A549 (cell line): ENCODE measurements around the gene PLD1. TPM values are rescaled to one million over a fixed set of nuclear protein-coding genes. Genes with fewer than 3 reads are reported as not detected.

Experiments
- ATAC-seq, 2 experiments: fragments of 200-7000 bp in 1 of 2; fragments of >200 bp in 1 of 2; cut with Nextera tagmentation in 1 of 2; cut with Tn5 transposase in 1 of 2; 3 replicates each; pipeline versions ENCODE4 v1.8.0 to v1.9.1; 2018 to 2020; ENCODE audit warnings: mild to moderate bottlenecking in 1 of 2, moderate library complexity in 1 of 2
- CTCF ChIA-PET: fragments of 300-600 bp; sonication (Branson Sonifier 250); formaldehyde crosslinking; extraction: SDS; loops from one replicate; lab custom pipeline; 2021; ENCODE audit warnings: antibody characterized with exemption, inconsistent platforms; lab: Yijun Ruan, JAX
- POLR2A ChIA-PET: fragments of 350-600 bp; formaldehyde crosslinking; extraction: SDS; loops from one replicate; lab custom pipeline; 2021; ENCODE audit warnings: antibody characterized with exemption, inconsistent platforms; lab: Yijun Ruan, JAX
- DNase-seq, 2 experiments: peaks; one replicate each; pipeline versions ENCODE4 v3.0.0 to v3.0.0-alpha.2; 2011 to 2016; ENCODE audit warnings: low read depth in 1 of 2, low spot score in 1 of 2
- FAIRE-seq: peaks from 2 replicates; lab custom pipeline; 2011; peaks lifted over from hg19 to GRCh38; lab: Jason Lieb, UNC
- H3K27ac ChIP-seq, 2 experiments: fragments of >200 bp; sonication (Bioruptor Twin); formaldehyde crosslinking; 3 replicates each; pipeline ENCODE4 v1.5.1; 2016 to 2017
- H3K4me1 ChIP-seq: fragments of >200 bp; sonication (Bioruptor Twin); formaldehyde crosslinking; 3 replicates; pipeline ENCODE4 v1.6.1; 2016
- H3K4me2 ChIP-seq: fragments of >200 bp; sonication (Bioruptor Twin); formaldehyde crosslinking; 3 replicates; pipeline ENCODE4 v1.6.1; 2016
- H3K4me3 ChIP-seq: fragments of >200 bp; sonication (Bioruptor Twin); formaldehyde crosslinking; 3 replicates; pipeline ENCODE4 v1.5.1; 2016
- H3K9me3 ChIP-seq: fragments of >200 bp; sonication (Bioruptor Twin); formaldehyde crosslinking; 3 replicates; pipeline ENCODE4 v1.6.1; 2016
- CEBPB ChIP-seq, 2 experiments: fragments of >200 bp in 1 of 2; sonication (Bioruptor Twin) in 1 of 2; formaldehyde crosslinking in 1 of 2; IDR thresholded peaks; 2 replicates each; pipeline ENCODE4 v1.6.1; 2012 to 2016
- CHD2 ChIP-seq: fragments of 150-350 bp; IDR thresholded peaks from 2 replicates; pipeline ENCODE4 v1.6.1; 2014; ENCODE audit warnings: low read length; ENCODE audit not compliant: partially characterized antibody
- CHD4 ChIP-seq: fragments of 200-600 bp; sonication (generic); IDR thresholded peaks from 2 replicates; pipeline ENCODE4 v1.6.1; 2016; ENCODE audit warnings: antibody characterized with exemption, mild to moderate bottlenecking, borderline replicate concordance
- EHF ChIP-seq: fragments of 250-450 bp; sonication (Bioruptor Pico); IDR thresholded peaks from 2 replicates; pipeline ENCODE4 v1.5.0; 2020; ENCODE audit warnings: mild to moderate bottlenecking
- FOSL2 ChIP-seq, 2 experiments: fragments of 450-650 bp in 1 of 2; fragments of >200 bp in 1 of 2; sonication (Bioruptor Twin) in 1 of 2; formaldehyde crosslinking; IDR thresholded peaks; 2 replicates each; pipeline versions ENCODE4 v1.5.0 to v1.6.1; 2016 to 2020; ENCODE audit warnings: mild to moderate bottlenecking in 1 of 2, moderate library complexity in 1 of 2
- HDAC2 ChIP-seq: fragments of 200-600 bp; sonication (generic); IDR thresholded peaks from 2 replicates; pipeline ENCODE4 v1.6.1; 2016
- JUN ChIP-seq, 2 experiments: fragments of >200 bp; sonication (Bioruptor Twin); formaldehyde crosslinking; IDR thresholded peaks; 2 replicates in 1 of 2; 3 replicates in 1 of 2; pipeline ENCODE4 v1.6.1; 2016 to 2017
- MAZ ChIP-seq: fragments of 150-350 bp; IDR thresholded peaks from 2 replicates; pipeline ENCODE4 v1.6.1; 2014; ENCODE audit warnings: antibody characterized with exemption, low read depth, low read length, borderline replicate concordance
- POLR2AphosphoS2 ChIP-seq: conservative IDR thresholded peaks from 2 replicates; pipeline ENCODE4 v1.6.1; 2012; ENCODE audit warnings: low read length, improper control_type of control experiment, inconsistent platforms
- RAD21 ChIP-seq, 2 experiments: fragments of >200 bp in 1 of 2; sonication (Bioruptor Twin) in 1 of 2; formaldehyde crosslinking in 1 of 2; IDR thresholded peaks in 1 of 2; conservative IDR thresholded peaks in 1 of 2; 2 replicates in 1 of 2; 3 replicates in 1 of 2; pipeline ENCODE4 v1.6.1; 2012 to 2018; ENCODE audit warnings: inconsistent platforms in 1 of 2
- RARB ChIP-seq: fragments of 250-450 bp; sonication (Bioruptor Pico); IDR thresholded peaks from 2 replicates; pipeline ENCODE4 v1.8.0; 2021; ENCODE audit warnings: mild to moderate bottlenecking, moderate library complexity
- RCOR1 ChIP-seq: fragments of 150-350 bp; IDR thresholded peaks from 2 replicates; pipeline ENCODE4 v1.6.1; 2014; ENCODE audit warnings: antibody characterized with exemption, low read length, low read depth
- RFX5 ChIP-seq: fragments of 450-650 bp; IDR thresholded peaks from 2 replicates; pipeline ENCODE4 v1.7.1; 2014; ENCODE audit warnings: antibody characterized with exemption, mild to moderate bottlenecking, moderate library complexity
- RNF2 ChIP-seq: fragments of 200-600 bp; sonication (generic); IDR thresholded peaks from 2 replicates; pipeline ENCODE4 v1.6.1; 2016; ENCODE audit warnings: low read depth, mild to moderate bottlenecking, antibody characterized with exemption, moderate library complexity, borderline replicate concordance
- TFCP2L1 ChIP-seq: fragments of 250-450 bp; sonication (Bioruptor Pico); IDR thresholded peaks from 2 replicates; pipeline ENCODE4 v1.5.0; 2021; ENCODE audit warnings: mild to moderate bottlenecking
- ZFP36 ChIP-seq: fragments of 450-650 bp; IDR thresholded peaks from 2 replicates; pipeline ENCODE4 v1.6.1; 2014; ENCODE audit warnings: borderline replicate concordance; ENCODE audit not compliant: partially characterized antibody
- WGBS: methylation state at CpG from one replicate; pipeline ENCODE4 v1.1.6; 2017; ENCODE audit errors: missing lambda C conversion rate; 5-methylcytosine and 5-hydroxymethylcytosine counted together
- polyA plus RNA-seq, 4 experiments: library from polyadenylated mRNA; depleted of rRNA in 3 of 4; stranded (reverse); fragments of >200 nt; fragmentation: RNase III in 1 of 4; extraction: RNeasy Plus Mini Kit Qiagen cat#74134 plus additional on column Dnase treatment in 1 of 4; gene quantifications; 2 replicates in 3 of 4; 3 replicates in 1 of 4; pipeline ENCODE4 v1.2.3, GENCODE V29; 2011 to 2017
- TF ChIP-seq, protein P1 (sequence below): fragments of 450-650 bp; IDR thresholded peaks from 2 replicates; pipeline ENCODE4 v1.6.1; 2014; ENCODE audit warnings: antibody characterized with exemption
- TF ChIP-seq, protein P2 (sequence below): fragments of 250-450 bp; sonication (Bioruptor Pico); IDR thresholded peaks from 2 replicates; pipeline ENCODE4 v1.5.0; 2021; ENCODE audit warnings: mild to moderate bottlenecking, moderate library complexity, borderline replicate concordance
- TF ChIP-seq, protein P3 (sequence below): IDR thresholded peaks from 2 replicates; pipeline ENCODE4 v1.6.1; 2012

The PLD1 gene
- polyA plus RNA-seq, 2 of the 4 experiments (the other 2 are of a cell fraction) = 6.6 to 27.2 TPM

DNA sequence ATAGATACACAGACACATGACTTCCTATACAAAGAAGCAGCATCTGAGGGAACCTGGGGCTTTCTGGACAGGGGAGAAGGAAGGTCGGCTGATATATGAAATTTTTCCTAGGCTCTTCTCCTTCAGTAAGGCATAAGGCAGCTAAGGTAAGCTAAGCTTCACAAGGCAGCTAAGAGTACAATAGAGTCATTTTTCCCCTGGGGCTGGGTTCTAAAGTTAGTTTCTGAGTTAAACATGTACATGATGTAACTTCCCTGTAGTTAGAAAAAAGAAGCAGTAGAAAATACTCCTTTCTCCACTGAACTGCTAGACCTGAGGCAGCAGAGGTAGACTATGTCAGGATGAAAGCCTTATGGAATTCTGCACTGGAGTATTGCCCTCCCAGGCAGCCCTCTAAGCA lies 109.6 kb downstream of the PLD1 start (continued):
- TF ChIP-seq CEBPB (IDR thresholded peaks at IDR 0.05) = no peak
- TF ChIP-seq ZFP36 = no peak
- TF ChIP-seq, protein P1, sequence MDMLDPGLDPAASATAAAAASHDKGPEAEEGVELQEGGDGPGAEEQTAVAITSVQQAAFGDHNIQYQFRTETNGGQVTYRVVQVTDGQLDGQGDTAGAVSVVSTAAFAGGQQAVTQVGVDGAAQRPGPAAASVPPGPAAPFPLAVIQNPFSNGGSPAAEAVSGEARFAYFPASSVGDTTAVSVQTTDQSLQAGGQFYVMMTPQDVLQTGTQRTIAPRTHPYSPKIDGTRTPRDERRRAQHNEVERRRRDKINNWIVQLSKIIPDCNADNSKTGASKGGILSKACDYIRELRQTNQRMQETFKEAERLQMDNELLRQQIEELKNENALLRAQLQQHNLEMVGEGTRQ = no peak
- TF ChIP-seq CHD2 = no peak
- TF ChIP-seq RCOR1 = no peak
- TF ChIP-seq, protein P2, sequence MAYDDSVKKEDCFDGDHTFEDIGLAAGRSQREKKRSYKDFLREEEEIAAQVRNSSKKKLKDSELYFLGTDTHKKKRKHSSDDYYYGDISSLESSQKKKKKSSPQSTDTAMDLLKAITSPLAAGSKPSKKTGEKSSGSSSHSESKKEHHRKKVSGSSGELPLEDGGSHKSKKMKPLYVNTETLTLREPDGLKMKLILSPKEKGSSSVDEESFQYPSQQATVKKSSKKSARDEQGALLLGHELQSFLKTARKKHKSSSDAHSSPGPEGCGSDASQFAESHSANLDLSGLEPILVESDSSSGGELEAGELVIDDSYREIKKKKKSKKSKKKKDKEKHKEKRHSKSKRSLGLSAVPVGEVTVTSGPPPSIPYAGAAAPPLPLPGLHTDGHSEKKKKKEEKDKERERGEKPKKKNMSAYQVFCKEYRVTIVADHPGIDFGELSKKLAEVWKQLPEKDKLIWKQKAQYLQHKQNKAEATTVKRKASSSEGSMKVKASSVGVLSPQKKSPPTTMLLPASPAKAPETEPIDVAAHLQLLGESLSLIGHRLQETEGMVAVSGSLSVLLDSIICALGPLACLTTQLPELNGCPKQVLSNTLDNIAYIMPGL (CRISPR knock-in tag) = no peak
- TF ChIP-seq FOSL2 (IDR thresholded peaks at IDR 0.05) = no peak
- no peak for TF ChIP-seq FOSL2 (CRISPR knock-in tag; IDR thresholded peaks at IDR 0.05)
- no peak for TF ChIP-seq CHD4

DNA sequence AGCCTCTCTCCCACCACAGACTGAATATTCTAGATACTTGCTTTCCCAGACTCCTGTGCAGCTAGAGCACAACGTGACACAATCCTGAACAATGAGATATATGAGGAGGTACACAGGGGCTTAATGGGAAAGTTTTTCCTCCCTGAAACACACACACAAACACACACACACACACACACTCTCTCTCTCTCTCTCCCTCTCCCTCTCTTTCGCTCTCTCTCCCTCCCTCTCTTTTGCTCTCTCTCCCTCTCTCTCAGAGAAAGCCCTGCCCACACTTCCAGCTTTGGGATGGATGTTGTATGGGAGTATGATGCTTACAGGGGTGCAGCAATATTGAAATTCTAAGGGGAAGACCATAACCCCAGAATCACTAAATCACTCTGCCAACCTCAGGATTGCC lies 110.1 kb downstream of the PLD1 start:
- ChIA-PET POLR2A (no interaction called here), CTCF (interaction anchor here (0.5 to 1.5 kb wide), 5 partner anchors 11 to 940 kb away, joined by 3 to 4 read pairs (median 3); no protein-coding TSS in a partner anchor)
- no peak overlapping the region for H3K4me2 ChIP-seq
- WGBS = 85% methylated on average over 2 of the region's 2 CpGs
- ATAC-seq (no peak), DNase-seq (no peak), FAIRE-seq (no peak)
- H3K4me1 ChIP-seq = no peaks in the 10 kb centered on the region
- TF ChIP-seq RFX5 = no peak
- peaks cover 11% of the 10 kb centered on the region; the same call in 2 of the 3 replicates for H3K9me3 ChIP-seq
- H3K27ac ChIP-seq = no peak overlapping the region
- H3K4me3 ChIP-seq = no peak overlapping the region

DNA sequence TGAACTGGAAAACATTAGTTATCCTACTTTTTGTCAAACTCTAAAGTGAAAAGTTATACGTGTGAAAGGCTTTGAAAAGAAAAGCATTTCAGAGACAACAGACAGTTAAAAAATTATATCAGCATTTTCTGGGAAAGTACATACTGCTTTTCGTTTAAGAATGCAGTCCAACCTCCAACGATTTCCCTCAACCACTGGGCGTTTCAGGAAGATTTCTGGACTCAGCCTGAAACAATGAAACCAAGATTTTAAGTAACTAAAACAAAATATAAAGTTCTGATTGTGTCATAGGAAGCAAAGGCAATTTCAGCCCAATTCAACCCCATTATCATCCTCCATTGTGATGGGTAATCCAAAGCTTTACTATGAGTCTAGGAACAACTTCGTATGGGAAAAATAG lies 110.7 kb downstream of the PLD1 start:
- DNase-seq = no peak
- 93% methylated on average over 5 of the region's 5 CpGs for WGBS
- POLR2A ChIA-PET = no interaction called here
- ATAC-seq = no peak
- no peak overlapping the region for H3K27ac ChIP-seq
- FAIRE-seq = no peak
- no peak overlapping the region for H3K4me3 ChIP-seq
- no peak overlapping the region for H3K4me2 ChIP-seq
- TF ChIP-seq RAD21 (conservative IDR thresholded peaks at IDR 0.05 in 1 of 2, IDR thresholded peaks at IDR 0.05 in 1 of 2) (no peak), RNF2 (no peak), TFCP2L1 (CRISPR knock-in tag) (no peak)
- CTCF ChIA-PET = interaction anchor here (0.5 to 1.5 kb wide), 4 partner anchors 12 to 941 kb away, joined by 3 read pairs; no protein-coding TSS in a partner anchor
- H3K9me3 ChIP-seq = peaks cover 11% of the 10 kb centered on the region; the same call in 2 of the 3 replicates
- H3K4me1 ChIP-seq = no peaks in the 10 kb centered on the region

DNA sequence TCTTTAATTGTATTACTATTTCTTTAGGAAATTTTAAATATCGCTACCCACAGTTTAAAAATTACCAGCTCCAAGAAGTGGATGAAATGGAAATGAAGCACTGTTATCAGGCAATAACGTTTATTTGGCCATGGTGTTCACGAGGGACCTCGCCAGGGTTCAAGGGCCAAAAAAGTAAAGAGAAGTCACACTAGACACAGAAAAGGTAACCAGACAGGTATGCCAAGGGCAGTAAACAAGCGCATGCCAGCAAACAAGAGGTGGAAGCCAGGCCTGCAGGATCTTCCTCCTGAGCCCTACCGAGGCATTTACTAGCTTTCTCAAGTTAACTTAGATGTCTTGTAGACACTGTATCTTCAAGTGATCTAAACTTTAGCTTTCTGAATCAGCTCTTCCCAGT lies 113.5 kb downstream of the PLD1 start:
- CTCF ChIA-PET = no interaction called here

More for the DNA sequence above, 113.5 kb downstream of the PLD1 start:
- no peak overlapping the region for H3K4me3 ChIP-seq
- ATAC-seq = no peak
- TF ChIP-seq, protein P3, sequence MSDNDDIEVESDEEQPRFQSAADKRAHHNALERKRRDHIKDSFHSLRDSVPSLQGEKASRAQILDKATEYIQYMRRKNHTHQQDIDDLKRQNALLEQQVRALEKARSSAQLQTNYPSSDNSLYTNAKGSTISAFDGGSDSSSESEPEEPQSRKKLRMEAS = no peak
- TF ChIP-seq RFX5 = no peak
- TF ChIP-seq RNF2 = no peak
- TF ChIP-seq POLR2AphosphoS2 = no peak
- no peak for TF ChIP-seq JUN (IDR thresholded peaks at IDR 0.05)
- no peak for TF ChIP-seq MAZ
- no peak for TF ChIP-seq FOSL2 (IDR thresholded peaks at IDR 0.05)
- no peak for TF ChIP-seq FOSL2 (CRISPR knock-in tag; IDR thresholded peaks at IDR 0.05)
- TF ChIP-seq HDAC2 = no peak
- TF ChIP-seq RARB (CRISPR knock-in tag) = no peak
- no peak for TF ChIP-seq CHD4
- no peak for TF ChIP-seq EHF (CRISPR knock-in tag)
- TF ChIP-seq, all 56 proteins: peak for 0
- Histone ChIP-seq H3K4me2 (no peak overlapping the region), H3K9me3 (no peaks in the 10 kb centered on the region), H3K27ac (no peak overlapping the region), H3K4me1 (no peaks in the 10 kb centered on the region)
- 95% methylated on average over 6 of the region's 6 CpGs for WGBS
- POLR2A ChIA-PET = no interaction called here
- DNase-seq = no peak
- no peak for FAIRE-seq
